ENCODE measurements around the gene PLPP6.

PLPP6 gene

GRCh38 chr9:4700091-4700490, 38.0 kb downstream of the PLPP6 start:
- no peak for DNase-seq (ENCODE audit: low read depth)

- no peak for DNase-seq (ENCODE audit: low read depth)
These were observed 38.8 kb downstream of the PLPP6 start for GRCh38 chr9:4700932-4701331.

GRCh38 chr9:4701526-4701925, 39.4 kb downstream of the PLPP6 start:
- no peak for DNase-seq (ENCODE audit: low read depth)

- no peak for DNase-seq (ENCODE audit: low read depth)
These were observed 42.0 kb downstream of the PLPP6 start for GRCh38 chr9:4704129-4704528.

- no peak for DNase-seq (ENCODE audit: low read depth)
These were observed 43.9 kb downstream of the PLPP6 start for GRCh38 chr9:4706021-4706420.

DNA sequence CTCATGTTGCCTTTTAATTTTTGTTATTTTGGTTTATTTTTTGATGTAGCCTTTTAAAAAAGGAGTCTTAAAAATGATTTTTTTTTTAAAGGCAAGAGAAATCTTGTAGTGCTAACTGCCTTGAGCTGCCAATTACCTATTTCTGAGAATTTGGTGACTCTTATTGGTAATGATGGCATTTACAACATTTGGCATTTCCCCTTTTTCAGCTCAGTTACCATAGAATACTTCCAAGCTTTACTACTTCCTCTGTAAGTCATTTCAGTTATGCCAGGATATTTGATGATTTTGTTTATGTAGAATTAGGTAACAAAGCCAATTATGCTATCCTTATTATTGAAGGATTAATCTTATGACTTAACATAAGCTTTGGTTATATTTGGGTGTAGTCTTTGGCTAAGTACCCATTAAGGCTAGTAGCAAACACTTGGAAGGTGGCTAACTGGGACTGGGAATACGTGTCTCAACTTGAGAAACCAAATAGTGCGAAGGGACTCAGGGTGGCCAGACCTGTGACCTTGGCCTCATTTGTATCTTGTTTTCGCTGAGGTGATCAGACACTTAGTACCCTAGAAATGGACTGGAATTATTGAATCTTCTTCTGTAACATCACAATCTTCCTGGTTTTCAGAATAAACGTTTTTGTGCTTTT, 45.0 kb downstream of the PLPP6 start:
- no peak for DNase-seq (ENCODE audit: low read depth)

DNA sequence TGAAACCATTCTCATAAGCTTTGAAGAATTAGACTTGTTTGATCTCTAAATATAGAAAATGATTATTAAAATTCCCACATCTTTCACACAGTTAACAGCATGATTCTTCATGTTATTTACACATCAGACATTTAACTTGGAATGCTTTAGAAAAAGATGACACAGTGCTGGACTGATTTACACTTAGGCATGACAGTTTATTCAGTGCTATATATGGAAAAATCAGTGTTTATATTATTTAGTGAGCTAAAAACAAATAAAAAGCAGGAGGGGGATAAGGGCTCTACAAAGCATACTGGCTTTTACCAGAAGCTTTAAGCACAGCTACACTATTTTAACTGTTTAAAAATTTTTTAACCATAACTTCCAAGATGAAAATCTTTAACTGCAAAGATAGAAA, 47.3 kb downstream of the PLPP6 start:
- no peak for DNase-seq (ENCODE audit: low read depth)

GRCh38 chr9:4713849-4714248, 51.8 kb downstream of the PLPP6 start:
- DNase-seq (ENCODE audit: low read depth), result no peak

DNA sequence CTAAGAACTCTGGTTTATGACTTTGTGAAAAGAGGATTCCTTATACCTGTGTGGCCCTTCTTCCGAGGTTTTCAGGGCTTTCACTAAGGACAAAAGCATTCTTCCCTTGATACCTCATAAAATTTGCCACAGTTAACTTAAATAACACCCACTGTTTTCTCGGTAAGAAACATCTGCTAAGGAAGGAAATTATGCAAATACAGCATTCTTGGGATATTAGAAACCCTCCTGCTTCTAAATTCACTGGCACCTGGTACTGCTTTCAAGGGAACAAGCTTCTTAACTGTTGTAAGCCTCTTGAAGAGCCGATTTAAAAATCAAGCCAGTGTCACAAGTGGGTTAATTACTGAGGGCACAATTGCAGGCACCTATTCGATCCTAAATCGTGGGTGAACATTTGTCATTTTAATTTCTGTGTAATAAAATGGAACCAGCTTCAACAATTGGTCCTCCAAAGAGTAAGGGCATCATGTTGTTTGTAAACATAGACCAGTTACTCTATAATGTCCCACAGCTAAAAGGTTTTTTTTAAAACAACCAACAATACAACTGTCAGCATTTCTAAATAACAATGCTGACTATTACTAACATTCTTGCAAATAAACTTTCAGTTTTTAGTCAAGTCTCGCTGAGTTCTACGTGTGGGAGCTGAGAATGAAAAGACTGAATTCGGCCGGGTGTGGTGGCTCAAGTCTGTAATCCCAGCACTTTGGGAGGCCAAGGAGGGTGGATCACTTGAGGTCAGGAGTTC, 52.3 kb downstream of the PLPP6 start:
- no peak for DNase-seq (ENCODE audit: low read depth)

Data from stimulated activated CD8-positive, alpha-beta memory T cell treated with anti-CD3 and anti-CD28 coated beads, Interleukin-4, amount 100 ng/mL, for 24 hours (primary cell).